OCI-LY1 (cell line): ENCODE measurements around the gene MFSD12.

Experiments
- H2AFZ ChIP-seq: fragments of 200-600 bp; sonication (generic), shearing (Covaris generic); 2 replicates; pipeline ENCODE4 v1.6.0; 2014; ENCODE audit warnings: antibody characterized with exemption, mild to moderate bottlenecking, low read length
- H3F3A ChIP-seq: fragments of 200-600 bp; sonication (generic), shearing (Covaris generic); 2 replicates; pipeline ENCODE4 v1.6.0; 2014; ENCODE audit warnings: mild to moderate bottlenecking, antibody characterized with exemption, low read length, moderate library complexity; ENCODE audit not compliant: insufficient read depth
- H3K27ac ChIP-seq: fragments of 200-600 bp; sonication (generic); 2 replicates; pipeline ENCODE4 v1.5.1; 2014; ENCODE audit warnings: low read length, mixed run types, mild to moderate bottlenecking, low read depth; ENCODE audit not compliant: poor library complexity, severe bottlenecking
- H3K27me3 ChIP-seq: fragments of 200-600 bp; sonication (generic); 2 replicates; pipeline ENCODE4 v1.6.0; 2014; ENCODE audit warnings: antibody characterized with exemption, mild to moderate bottlenecking, low read length, moderate library complexity; ENCODE audit not compliant: insufficient read depth
- H3K36me3 ChIP-seq: fragments of 200-600 bp; sonication (generic); 2 replicates; pipeline ENCODE4 v1.6.1; 2014; ENCODE audit warnings: mild to moderate bottlenecking, antibody characterized with exemption, low read length, moderate library complexity, mixed read lengths; ENCODE audit not compliant: insufficient read depth
- H3K4me1 ChIP-seq: fragments of 200-600 bp; sonication (generic); 2 replicates; pipeline ENCODE4 v1.5.1; 2014; ENCODE audit warnings: mild to moderate bottlenecking, low read length, moderate library complexity; ENCODE audit not compliant: insufficient read depth, severe bottlenecking
- H3K4me2 ChIP-seq: fragments of 200-600 bp; sonication (generic), shearing (Covaris generic); 2 replicates; pipeline ENCODE4 v1.6.1; 2014; ENCODE audit warnings: low read length
- H3K4me3 ChIP-seq: fragments of 200-600 bp; sonication (generic); 2 replicates; pipeline ENCODE4 v1.5.1; 2014; ENCODE audit warnings: low read length, low read depth, mild to moderate bottlenecking, mixed read lengths; ENCODE audit not compliant: poor library complexity, severe bottlenecking
- H3K79me2 ChIP-seq: fragments of 200-600 bp; shearing (Covaris generic); 2 replicates; pipeline ENCODE4 v1.6.1; 2016; ENCODE audit warnings: mixed run types, low read length, mixed read lengths; ENCODE audit not compliant: insufficient read depth
- H3K9ac ChIP-seq: fragments of 200-600 bp; sonication (generic), shearing (Covaris generic); 2 replicates; pipeline ENCODE4 v1.6.1; 2014; ENCODE audit warnings: mild to moderate bottlenecking, low read length, mixed read lengths
- H3K9me2 ChIP-seq: fragments of 200-600 bp; sonication (generic), shearing (Covaris generic); 2 replicates; pipeline ENCODE4 v1.6.1; 2014; ENCODE audit warnings: low read depth, mild to moderate bottlenecking, low read length, mixed read lengths
- H3K9me3 ChIP-seq: fragments of 200-600 bp; shearing (Covaris generic); 2 replicates; pipeline ENCODE4 v1.6.1; 2014; ENCODE audit warnings: low read length, mixed read lengths
- H4K20me1 ChIP-seq: fragments of 200-600 bp; sonication (generic), shearing (Covaris generic); 2 replicates; pipeline ENCODE4 v1.6.0; 2016; ENCODE audit warnings: mild to moderate bottlenecking, low read length; ENCODE audit not compliant: insufficient read depth
- CTCF ChIP-seq: fragments of 200-600 bp; sonication (generic), shearing (Covaris generic); IDR thresholded peaks from 2 replicates; pipeline ENCODE4 v1.5.1; 2017; ENCODE audit warnings: mild to moderate bottlenecking, antibody characterized with exemption, low read length, moderate library complexity, mixed read lengths
- EZH2 ChIP-seq: fragments of 200-600 bp; sonication (generic), shearing (Covaris generic); IDR thresholded peaks from 2 replicates; pipeline ENCODE4 v1.8.0; 2017; ENCODE audit warnings: borderline replicate concordance, mixed run types, mild to moderate bottlenecking, antibody characterized with exemption, low read length, moderate library complexity, mixed read lengths

The MFSD12 gene

GRCh38 chr19:3557461-3558248 is at the start of gene MFSD12:
Gene MFSD12 (minus strand): TSS chr19:3557586. CDS start chr19:3557403, 183 bp downstream.
- TF ChIP-seq EZH2 (no peak), CTCF (no peak)
- Histone ChIP-seq H3K36me3 (no peaks in the 10 kb centered on the region), H4K20me1 (no peaks in the 10 kb centered on the region), H2AFZ (peak within 1 kb of the TSS; percentile 94; the same call in 1 of the 2 replicates), H3K4me2 (peak within 1 kb of the TSS; percentile 96), H3K4me3 (peak within 1 kb of the TSS; percentile 76), H3K4me1 (peaks cover 40% of the 10 kb centered on the region), H3K9me2 (no peaks in the 10 kb centered on the region), H3F3A (no peaks in the 10 kb centered on the region), H3K9ac (peak within 1 kb of the TSS; percentile 74), H3K27me3 (no peaks in the 10 kb centered on the region), H3K79me2 (no peaks in the 10 kb centered on the region), H3K27ac (no peak within 1 kb of the TSS), H3K9me3 (no peaks in the 10 kb centered on the region)

- H2AFZ ChIP-seq: no peak within 1 kb of the TSS
- H3K4me2 ChIP-seq: no peak within 1 kb of the TSS
- no peak for TF ChIP-seq EZH2
- no peak for TF ChIP-seq CTCF
- no peaks in the 10 kb centered on the region for H4K20me1 ChIP-seq
- no peak within 1 kb of the TSS for H3K27ac ChIP-seq
- peaks cover 10% of the 10 kb centered on the region for H3K4me1 ChIP-seq
- H3K4me3 ChIP-seq: no peak within 1 kb of the TSS
- no peak within 1 kb of the TSS for H3K9ac ChIP-seq
- H3K36me3 ChIP-seq: peaks cover 16% of the 10 kb centered on the region
- H3K9me2 ChIP-seq: no peaks in the 10 kb centered on the region
- H3K27me3 ChIP-seq: no peaks in the 10 kb centered on the region; the same call in 1 of the 2 replicates
- H3K79me2 ChIP-seq: no peaks in the 10 kb centered on the region
- H3K9me3 ChIP-seq: no peaks in the 10 kb centered on the region
- no peaks in the 10 kb centered on the region for H3F3A ChIP-seq
Observed at GRCh38 chr19:3606690-3607289, 49.4 kb upstream of the MFSD12 start, which contains the start of gene TBXA2R. Gene TBXA2R (minus strand): TSS chr19:3606875. CDS start chr19:3600634, 6,241 bp downstream.

- Histone ChIP-seq H3K27me3 (no peaks in the 10 kb centered on the region; the same call in 1 of the 2 replicates), H4K20me1 (no peaks in the 10 kb centered on the region), H3K9ac (no peak overlapping the region), H3K4me1 (peaks cover 10% of the 10 kb centered on the region), H3K9me3 (no peaks in the 10 kb centered on the region), H3F3A (no peaks in the 10 kb centered on the region), H3K36me3 (peaks cover 10% of the 10 kb centered on the region; the same call in 1 of the 2 replicates), H3K79me2 (no peaks in the 10 kb centered on the region), H3K4me3 (no peak overlapping the region), H2AFZ (no peak overlapping the region), H3K9me2 (no peaks in the 10 kb centered on the region), H3K4me2 (no peak overlapping the region), H3K27ac (no peak overlapping the region)
- TF ChIP-seq EZH2: no peak
- no peak for TF ChIP-seq CTCF
Observed at GRCh38 chr19:3606174-3606689, 48.8 kb upstream of the MFSD12 start.
